GM12872 (cell line): ENCODE data around the gene ERFE.

Experiments used
- CTCF ChIP-seq: IDR thresholded peaks from 3 replicates; pipeline ENCODE4 v1.5.1; 2011; ENCODE audit warnings: low read depth, mild to moderate bottlenecking, low read length, moderate library complexity; ENCODE audit not compliant: insufficient read depth

The ERFE gene

GRCh38 chr2:238157506-238158017, 1.2 kb upstream of the ERFE start:
- TF ChIP-seq CTCF = no peak

DNA sequence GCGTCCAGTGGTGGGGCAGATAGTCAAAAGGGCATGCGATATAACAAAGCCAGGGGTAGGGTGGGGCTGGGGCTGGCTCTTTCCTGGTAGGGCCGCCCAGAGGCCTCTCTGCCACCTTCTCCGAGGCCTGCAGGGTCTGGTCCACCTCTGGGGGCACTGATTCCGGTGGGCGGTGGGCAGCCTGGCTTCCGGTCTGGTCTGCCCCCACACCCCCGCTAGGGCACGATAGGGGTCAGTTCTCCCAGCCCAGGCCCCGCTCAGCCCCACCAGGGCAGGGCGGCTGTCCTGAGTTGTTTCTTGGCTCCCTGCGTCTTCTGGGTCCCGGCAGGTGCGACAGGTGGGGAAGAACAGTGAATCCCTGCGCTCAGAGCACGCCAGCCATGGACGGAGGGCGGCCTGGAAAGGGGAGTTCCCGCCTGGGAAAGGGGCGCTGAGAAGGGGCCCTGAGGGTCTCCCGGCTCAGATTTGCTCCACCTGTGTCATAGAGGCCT, 707 bp upstream of the ERFE start:
- no peak for TF ChIP-seq CTCF

- no peak for TF ChIP-seq CTCF
Measured at GRCh38 chr2:238159071-238159539, 335 bp downstream of the ERFE start.

DNA sequence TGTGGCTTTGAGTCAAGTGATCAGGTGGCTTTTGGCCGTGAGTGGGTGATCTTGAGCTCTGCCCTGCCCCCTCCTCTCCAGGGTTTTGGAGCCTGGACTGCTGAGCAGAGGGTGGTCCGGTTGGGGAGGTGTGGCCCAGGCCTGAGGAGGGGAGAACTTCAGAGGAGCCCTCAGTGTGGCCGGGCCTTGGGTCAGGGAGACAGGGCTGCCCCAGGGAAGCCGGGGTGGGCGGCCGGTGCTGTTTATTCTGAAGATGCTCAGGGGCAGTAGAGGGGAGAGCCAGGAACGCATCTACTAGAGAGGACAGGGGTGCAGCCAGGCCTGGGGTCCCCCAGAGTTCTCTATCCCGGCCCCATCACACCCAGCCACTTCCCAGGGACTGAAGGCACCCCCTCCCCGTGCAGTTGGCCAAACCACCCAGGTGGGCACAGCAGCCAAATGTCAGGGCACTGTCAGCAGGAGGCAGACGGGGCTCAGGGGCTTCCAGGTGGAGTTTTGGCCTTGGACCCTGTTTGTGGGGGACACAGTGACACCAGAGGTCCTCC, 963 bp downstream of the ERFE start:
- TF ChIP-seq CTCF = no peak

- TF ChIP-seq CTCF = peak; percentile 48; the same call in 2 of the 3 replicates
Measured at GRCh38 chr2:238160206-238161129, 1.7 kb downstream of the ERFE start.

DNA sequence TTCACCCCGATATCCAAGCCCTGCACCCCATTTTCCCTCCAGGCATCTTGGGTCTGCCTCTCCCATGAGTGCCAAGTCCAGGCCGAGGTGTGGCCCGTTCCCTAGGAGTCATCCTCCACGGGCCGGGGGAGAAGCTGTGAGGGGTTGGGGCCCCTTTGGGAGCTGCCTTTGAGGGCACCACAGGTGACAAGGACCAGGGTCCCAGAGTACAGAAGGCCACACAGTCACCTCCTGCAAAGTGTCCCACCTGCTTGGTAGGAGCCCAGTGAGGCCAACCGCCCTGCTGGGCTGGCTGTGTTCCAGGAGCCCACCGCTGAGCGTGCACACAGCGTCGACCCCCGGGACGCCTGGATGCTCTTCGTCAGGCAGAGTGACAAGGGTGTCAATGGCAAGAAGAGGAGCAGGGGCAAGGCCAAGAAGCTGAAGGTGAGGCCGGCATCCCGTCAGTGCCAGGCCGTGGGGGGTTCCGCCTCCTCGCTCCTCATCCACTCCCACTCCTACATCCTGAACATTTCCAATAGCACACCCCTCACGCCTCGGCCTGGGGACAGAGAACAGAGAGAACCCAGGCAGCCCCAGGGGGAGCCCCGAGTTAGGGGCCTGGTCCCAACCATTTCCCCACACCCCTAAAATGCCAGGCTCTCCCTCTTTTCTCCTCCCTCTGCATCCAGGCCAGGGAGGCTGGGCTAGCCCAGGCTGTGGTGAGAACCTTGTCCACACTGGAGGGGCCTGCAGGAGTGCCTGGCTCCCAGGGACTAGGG, 2.7 kb downstream of the ERFE start:
- no peak for TF ChIP-seq CTCF
